NCI-H146 (cell line): ENCODE data around the gene SGPP1.
"Not testable (repeated sequence)": the region's sequence is repeated elsewhere in the genome, so short reads cannot be mapped to it uniquely, and the experiment has no call there.

Experiments
- DNase-seq: peaks from one replicate; lab custom pipeline; 2025; lab: John Stamatoyannopoulos, UW

The SGPP1 gene

GRCh38 chr14:63673255-63673654 lies 54.6 kb downstream of the SGPP1 start:
- DNase-seq = no peak

GRCh38 chr14:63672417-63673180 lies 55.3 kb downstream of the SGPP1 start:
- no peak for DNase-seq

- no peak for DNase-seq
Observed at GRCh38 chr14:63671987-63672386, 55.9 kb downstream of the SGPP1 start.

GRCh38 chr14:63670692-63671091 lies 57.2 kb downstream of the SGPP1 start:
- no peak for DNase-seq

- DNase-seq = no peak
Observed at GRCh38 chr14:63666335-63666734, 61.5 kb downstream of the SGPP1 start.

GRCh38 chr14:63663428-63664341 lies 64.2 kb downstream of the SGPP1 start:
- no peak for DNase-seq

GRCh38 chr14:63662776-63663175 lies 65.1 kb downstream of the SGPP1 start:
- DNase-seq = no peak

- DNase-seq = not testable (repeated sequence)
Observed at GRCh38 chr14:63661881-63662280, 66.0 kb downstream of the SGPP1 start.

- DNase-seq = no peak
Observed at GRCh38 chr14:63659726-63660125, 68.1 kb downstream of the SGPP1 start.

GRCh38 chr14:63656194-63656593 lies 71.7 kb downstream of the SGPP1 start:
- no peak for DNase-seq

- no peak for DNase-seq
Observed at GRCh38 chr14:63654936-63655335, 72.9 kb downstream of the SGPP1 start.

GRCh38 chr14:63654346-63654745 lies 73.5 kb downstream of the SGPP1 start:
- no peak for DNase-seq

GRCh38 chr14:63652406-63652805 lies 75.5 kb downstream of the SGPP1 start:
- DNase-seq = no peak

GRCh38 chr14:63650256-63650952 lies 77.5 kb downstream of the SGPP1 start:
- no peak for DNase-seq

- DNase-seq = no peak
Observed at GRCh38 chr14:63647696-63648410, 80.0 kb downstream of the SGPP1 start.

- no peak for DNase-seq
Observed at GRCh38 chr14:63644741-63645140, 83.1 kb downstream of the SGPP1 start.

GRCh38 chr14:63642656-63643382 lies 85.0 kb downstream of the SGPP1 start:
- no peak for DNase-seq

GRCh38 chr14:63642229-63642611 lies 85.6 kb downstream of the SGPP1 start:
- peak; percentile 82 for DNase-seq

GRCh38 chr14:63641473-63642228 lies 86.2 kb downstream of the SGPP1 start, which contains the start of gene WDR89:
WDR89 (minus strand) TSS chr14:63641871; CDS start chr14:63599942, 41,929 bp downstream.
- DNase-seq = peak; percentile 98

- no peak for DNase-seq
Observed at GRCh38 chr14:63638493-63638892, 89.4 kb downstream of the SGPP1 start.
